ENCODE measurements around the gene FITM1. TPM values are rescaled to one million over a fixed set of nuclear protein-coding genes. Genes with fewer than 3 reads are reported as not detected.

Gene FITM1
- total and polyA plus RNA-seq, 11 donors, result 43.3 to 276 (median 107) TPM

GRCh38 chr14:24113379-24113800 lies 17.1 kb upstream of the FITM1 start:
- ATAC-seq (peak in 1 of 4 donors; percentile 0), DNase-seq (no peak)
- H3K27ac ChIP-seq, result peak overlapping the region; percentile 95 to 100 (median 97)
- H3K36me3 ChIP-seq, result peaks cover 0 to 22% (median 16%) of the 10 kb centered on the region in 9 donors
- peak overlapping the region; percentile 48 to 79 (median 71) for H3K4me3 ChIP-seq
- H3K4me1 ChIP-seq, result peaks cover 3 to 39% (median 24%) of the 10 kb centered on the region in 12 donors
- TF ChIP-seq CTCF (IDR thresholded peaks at IDR 0.05), result no peak
- TF ChIP-seq POLR2A (IDR thresholded peaks at IDR 0.05), result no peak
- H3K27me3 ChIP-seq, result no peaks in the 10 kb centered on the region
- 19 to 22% (median 20%) methylated on average over 15 of the region's 15 CpGs for whole genome bisulfite sequencing, 4 donors
- intact Hi-C loops (cut with DNase I), result loop anchor here in 1 of 10 donors (5.0 kb wide), 1 partner anchor 34 kb away; the partner anchor contains the start of genes PSME2 and RNF31
- no peaks in the 10 kb centered on the region for H3K9me3 ChIP-seq

DNA sequence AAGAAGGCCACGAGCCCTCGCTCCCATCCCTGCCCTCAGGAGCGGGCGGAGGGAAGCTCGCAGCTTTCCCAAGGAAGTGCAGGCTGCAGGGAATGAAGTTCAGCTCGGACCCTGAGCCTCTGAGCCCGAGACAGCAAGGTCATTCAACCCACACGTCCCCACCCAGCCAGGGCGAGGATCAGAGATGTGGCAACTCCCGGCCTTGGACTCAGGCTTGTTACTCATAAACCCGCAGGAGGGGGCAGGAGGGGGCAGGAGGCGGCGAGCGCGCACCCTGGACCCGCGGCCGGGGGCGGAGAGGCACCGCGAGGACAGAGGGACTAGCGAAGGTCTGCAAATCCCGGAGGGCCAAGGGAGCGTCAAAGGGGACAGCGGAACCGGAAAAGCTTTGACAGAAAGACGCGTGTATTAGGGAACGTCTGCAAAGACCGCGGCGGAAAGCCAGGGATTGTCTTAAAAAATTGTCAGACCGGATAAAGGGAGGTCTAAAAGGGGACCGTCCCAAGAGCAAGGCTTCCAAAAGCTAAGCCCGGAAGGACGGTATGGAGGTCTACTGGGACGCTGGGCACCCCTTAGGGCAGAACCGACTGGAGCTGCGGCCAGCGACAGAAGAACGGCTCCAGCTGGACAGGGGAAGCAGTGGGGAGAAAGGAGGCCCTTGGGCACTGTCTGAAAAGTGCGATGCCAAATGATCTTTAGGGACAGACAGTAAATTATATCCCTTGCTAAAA lies 16.5 kb upstream of the FITM1 start:
- Histone ChIP-seq H3K27me3 (no peaks in the 10 kb centered on the region), H3K36me3 (peaks cover 0 to 28% (median 22%) of the 10 kb centered on the region in 9 donors), H3K4me3 (peak overlapping the region; percentile 48 to 79 (median 71)), H3K9me3 (no peaks in the 10 kb centered on the region), H3K4me1 (peaks cover 0 to 33% (median 20%) of the 10 kb centered on the region in 12 donors), H3K27ac (peak overlapping the region; percentile 95 to 100 (median 97))
- TF ChIP-seq CTCF (IDR thresholded peaks at IDR 0.05) (peak in 1 of 12 donors; percentile 5), POLR2A (IDR thresholded peaks at IDR 0.05) (peak in 1 of 2 donors; percentile 59)
- WGBS, 4 donors, result 0 to 1% (median 1%) methylated on average over 39 to 42 of the region's 42 CpGs
- DNase-seq (peak; percentile 89 to 92 (median 90)), ATAC-seq (peak; percentile 45 to 64 (median 59))
- intact Hi-C loops (cut with DNase I), result loop anchor here in 5 of 10 donors (1.0 to 5.0 kb wide), 8 partner anchors 17 to 75 kb away; partner anchors contain the start of genes IRF9 (in 3 of the 5), EMC9 (in 2 of the 5), PSME2 (in 2 of the 5) and FITM1 (in 1 of the 5)

GRCh38 chr14:24114532-24115421 lies 15.7 kb upstream of the FITM1 start, which contains the start of the genes DCAF11 and NRL:
Gene DCAF11 (plus strand): TSS chr14:24114777. CDS start chr14:24115595, 818 bp downstream.
Gene NRL (minus strand): TSS chr14:24114949. CDS start chr14:24082848, 32,101 bp downstream.
- no peaks in the 10 kb centered on the region for H3K9me3 ChIP-seq
- intact Hi-C loops (cut with DNase I), result loop anchor here in 5 of 10 donors (1.0 to 5.0 kb wide), 8 partner anchors 16 to 74 kb away; partner anchors contain the start of genes IRF9 (in 3 of the 5), EMC9 (in 2 of the 5), PSME2 (in 2 of the 5) and FITM1 (in 1 of the 5)
- 0% methylated on average over 44 to 65 of the region's 65 CpGs for WGBS, 4 donors
- TF ChIP-seq CTCF (IDR thresholded peaks at IDR 0.05) (peak in 2 of 12 donors; percentile 22 to 36), POLR2A (IDR thresholded peaks at IDR 0.05) (peak in 1 of 2 donors; percentile 9)
- no peaks in the 10 kb centered on the region for H3K27me3 ChIP-seq
- DNase-seq (peak; percentile 99), ATAC-seq (peak; percentile 93 to 95 (median 94))
- peaks cover 0 to 36% (median 30%) of the 10 kb centered on the region in 9 donors for H3K36me3 ChIP-seq
- peak within 1 kb of the TSS; percentile 48 to 79 (median 71) for H3K4me3 ChIP-seq
- peaks cover 0 to 31% (median 18%) of the 10 kb centered on the region in 12 donors for H3K4me1 ChIP-seq
- H3K27ac ChIP-seq, result peak within 1 kb of the TSS; percentile 95 to 100 (median 97)

All from heart left ventricle (tissue), 16 donors.